GM21576 (cell line): Measurements from ENCODE around the gene MEX3B.
"Not testable (repeated sequence)": the region's sequence is repeated elsewhere in the genome, so short reads cannot be mapped to it uniquely, and the experiment has no call there.

ENCODE experiments used
- ATAC-seq: cut with Tn5 transposase; IDR thresholded peaks from one replicate; pipeline ENCODE4 v1.9.1; 2021; ENCODE audit warnings: mild to moderate bottlenecking, moderate library complexity; ENCODE audit not compliant: unreplicated experiment

Gene MEX3B

GRCh38 chr15:82014989-82015388, 30.8 kb downstream of the MEX3B start:
- no peak for ATAC-seq

- no peak for ATAC-seq
These were observed 32.9 kb downstream of the MEX3B start for GRCh38 chr15:82012908-82013307.

- no peak for ATAC-seq
These were observed 40.6 kb downstream of the MEX3B start for GRCh38 chr15:82005239-82005638.

- no peak for ATAC-seq
These were observed 41.9 kb downstream of the MEX3B start for GRCh38 chr15:82003916-82004315.

GRCh38 chr15:81995081-81995480, 50.7 kb downstream of the MEX3B start:
- not testable (repeated sequence) for ATAC-seq

GRCh38 chr15:81992523-81992922, 53.3 kb downstream of the MEX3B start:
- ATAC-seq, result no peak
